HepG2 (cell line): ENCODE results near the gene KCNK6. TPM values are rescaled to one million over a fixed set of nuclear protein-coding genes. Genes with fewer than 3 reads are reported as not detected.

Experiments used
- HMGXB4 ChIP-seq, 2 experiments: sonication (generic) in 1 of 2; formaldehyde crosslinking in 1 of 2; IDR thresholded peaks; 2 replicates each; pipeline versions ENCODE4 v1.4.0 to v1.6.1; 2018 to 2020; ENCODE audit warnings: missing genetic modification reagents in 2 of 2, borderline replicate concordance in 1 of 2, low read depth in 1 of 2, mild to moderate bottlenecking in 1 of 2, missing biosample characterization in 1 of 2
- NCOA2 ChIP-seq: sonication (generic); formaldehyde crosslinking; IDR thresholded peaks from 2 replicates; pipeline ENCODE4 v1.8.0; 2022; ENCODE audit warnings: inconsistent platforms
- ZBTB10 ChIP-seq: sonication (generic); formaldehyde crosslinking; IDR thresholded peaks from 2 replicates; pipeline ENCODE4 v1.4.0; 2020; ENCODE audit warnings: missing genetic modification reagents, borderline replicate concordance
- ZNF562 ChIP-seq: sonication (generic); formaldehyde crosslinking; IDR thresholded peaks from 2 replicates; pipeline ENCODE4 v1.8.0; 2022; ENCODE audit warnings: missing genetic modification reagents, borderline replicate concordance
- ZNF703 ChIP-seq: sonication (generic); formaldehyde crosslinking; IDR thresholded peaks from 2 replicates; pipeline ENCODE4 v1.5.1; 2020; ENCODE audit warnings: missing genetic modification reagents, mild to moderate bottlenecking, moderate library complexity, borderline replicate concordance
- polyA plus RNA-seq, 8 experiments: library from polyadenylated mRNA; depleted of rRNA in 3 of 8; stranded (reverse) in 7 of 8; unstranded in 1 of 8; fragments of >200 nt; fragmentation: Illumina TruSeq in 4 of 8; extraction: Trizol in 4 of 8; gene quantifications; 2 replicates each; pipeline versions ENCODE4 v1.2.1 to v1.2.3, GENCODE V29; 2011 to 2016; ENCODE audit warnings: low read depth in 4 of 8, missing spikeins in 1 of 8, mixed read lengths in 1 of 8; ENCODE audit not compliant: insufficient read depth in 1 of 8
- total RNA-seq, 5 experiments: library from RNA; depleted of rRNA; stranded (reverse); fragments of >200 nt; fragmentation: Illumina TruSeq; extraction: Trizol; gene quantifications; 2 replicates each; pipeline ENCODE4 v1.2.3, GENCODE V29; 2016; ENCODE audit warnings: low read depth in 1 of 5

Gene KCNK6
- total and polyA plus RNA-seq, 2 of the 13 experiments (the other 11 are each of a cell fraction or from before 2014, with no cell fraction given) = 0.03 TPM; not detected in 1

- TF ChIP-seq HMGXB4 (CRISPR knock-in tag; IDR thresholded peaks at IDR 0.05; ENCODE audit: borderline replicate concordance in 1 of 2, low read depth in 1 of 2) (0 out of 4 replicates have a peak, but pooled peaks of 1 of the 2 experiments have one; percentile 36), ZNF703 (CRISPR knock-in tag) (no peak), ZNF562 (CRISPR knock-in tag) (no peak), ZBTB10 (no peak), NCOA2 (CRISPR knock-in tag) (no peak)
These were observed 42.7 kb downstream of the KCNK6 start (continued) for GRCh38 chr19:38362076-38362945.
